Neuronal stem cell (in vitro differentiated cells): ENCODE measurements around the gene IPO13.

Experiments
- DNase-seq: peaks from one replicate; pipeline ENCODE4 v3.0.0-alpha.2; 2013; ENCODE audit warnings: low spot score
- H2AFZ ChIP-seq: one replicate; pipeline ENCODE4 v1.6.1; 2013; ENCODE audit warnings: mild to moderate bottlenecking, low read length, inconsistent platforms
- H2AK5ac ChIP-seq: 2 replicates; pipeline ENCODE4 v1.6.1; 2013; ENCODE audit warnings: low read depth, mild to moderate bottlenecking, inconsistent platforms, low read length, moderate library complexity, mixed read lengths
- H2BK120ac ChIP-seq: 2 replicates; pipeline ENCODE4 v1.6.1; 2013; ENCODE audit warnings: low read depth, mild to moderate bottlenecking, inconsistent platforms, low read length, moderate library complexity, mixed read lengths
- H2BK12ac ChIP-seq: one replicate; pipeline ENCODE4 v1.6.1; 2013; ENCODE audit warnings: low read length, inconsistent platforms
- H2BK15ac ChIP-seq: 2 replicates; pipeline ENCODE4 v1.6.1; 2013; ENCODE audit warnings: mild to moderate bottlenecking, low read length, inconsistent platforms, mixed read lengths
- H2BK5ac ChIP-seq: one replicate; pipeline ENCODE4 v1.6.1; 2013; ENCODE audit warnings: inconsistent platforms, mild to moderate bottlenecking, low read length, moderate library complexity
- H3K14ac ChIP-seq: one replicate; pipeline ENCODE4 v1.6.1; 2013; ENCODE audit warnings: low read length, inconsistent platforms
- H3K18ac ChIP-seq: 2 replicates; pipeline ENCODE4 v1.6.1; 2013; ENCODE audit warnings: low read length, inconsistent platforms
- H3K23ac ChIP-seq: 2 replicates; pipeline ENCODE4 v1.6.1; 2013; ENCODE audit warnings: low read depth, mild to moderate bottlenecking, mixed read lengths, low read length, inconsistent platforms; ENCODE audit not compliant: poor library complexity
- H3K27ac ChIP-seq: replicated peaks from 3 replicates; pipeline ENCODE4 v1.5.1; 2013; ENCODE audit warnings: low read length, inconsistent platforms
- H3K27me3 ChIP-seq, 3 experiments: 2 replicates each; pipeline ENCODE4 v1.6.1; 2013; ENCODE audit warnings: low read length in 3 of 3, mild to moderate bottlenecking in 2 of 3, inconsistent platforms in 1 of 3, low read depth in 1 of 3, mixed read lengths in 1 of 3, moderate library complexity in 1 of 3; ENCODE audit not compliant: control insufficient read depth in 3 of 3, insufficient read depth in 3 of 3
- H3K36me3 ChIP-seq, 2 donors: replicated peaks in 1 of 2; 2 replicates each; pipeline ENCODE4 v1.6.1; 2013; ENCODE audit warnings: low read length in 2 of 2; ENCODE audit not compliant: control insufficient read depth in 2 of 2, insufficient read depth in 2 of 2
- H3K4ac ChIP-seq: 2 replicates; pipeline ENCODE4 v1.6.1; 2013; ENCODE audit warnings: inconsistent platforms, mild to moderate bottlenecking, low read length, moderate library complexity
- H3K4me1 ChIP-seq, 2 donors: 1 replicate in 1 of 2; 2 replicates in 1 of 2; pipeline ENCODE4 v1.6.1; 2013; ENCODE audit warnings: low read length in 2 of 2, low read depth in 1 of 2; ENCODE audit not compliant: control insufficient read depth in 2 of 2, insufficient read depth in 1 of 2
- H3K4me2 ChIP-seq: one replicate; pipeline ENCODE4 v1.6.1; 2013; ENCODE audit warnings: mild to moderate bottlenecking, low read length, inconsistent platforms; ENCODE audit not compliant: insufficient read depth, poor library complexity, severe bottlenecking
- H3K4me3 ChIP-seq, 2 donors: 2 replicates each; pipeline ENCODE4 v1.5.1; 2013; ENCODE audit warnings: low read length in 2 of 2, mild to moderate bottlenecking in 2 of 2, inconsistent platforms in 1 of 2, moderate library complexity in 1 of 2
- H3K79me1 ChIP-seq: one replicate; pipeline ENCODE4 v1.6.1; 2013; ENCODE audit warnings: low read depth, mild to moderate bottlenecking, inconsistent platforms, low read length, moderate library complexity
- H3K9ac ChIP-seq: one replicate; pipeline ENCODE4 v1.6.1; 2013; ENCODE audit warnings: mild to moderate bottlenecking, low read depth, low read length, inconsistent platforms; ENCODE audit not compliant: poor library complexity
- H3K9me3 ChIP-seq, 2 donors: replicated peaks in 1 of 2; 2 replicates each; pipeline versions ENCODE3 to v1.6.1; 2013; ENCODE audit warnings: low read length in 2 of 2, mild to moderate bottlenecking in 2 of 2, inconsistent platforms in 1 of 2, low read depth in 1 of 2, mixed read lengths in 1 of 2, moderate library complexity in 1 of 2; ENCODE audit not compliant: control insufficient read depth in 2 of 2, insufficient read depth in 1 of 2
- H4K8ac ChIP-seq: one replicate; pipeline ENCODE4 v1.6.1; 2013; ENCODE audit warnings: low read depth, mild to moderate bottlenecking, inconsistent platforms, low read length, moderate library complexity
- H4K91ac ChIP-seq: one replicate; pipeline ENCODE4 v1.6.1; 2013; ENCODE audit warnings: low read length, low read depth, mild to moderate bottlenecking, inconsistent platforms; ENCODE audit not compliant: poor library complexity
- WGBS, 2 donors: extraction: QIAGEN DNeasy Blood & Tissue Kit; methylation state at CpG; one replicate each; pipeline ENCODE4 v1.1.7; 2013; ENCODE audit warnings: missing lambda C conversion rate in 2 of 2, mixed read lengths in 1 of 2; ENCODE audit not compliant: insufficient read length in 2 of 2, insufficient replicate concordance in 1 of 2; ENCODE audit errors: extremely low coverage in 2 of 2; 5-methylcytosine and 5-hydroxymethylcytosine counted together

IPO13 gene

GRCh38 chr1:43974443-43975248 lies 27.9 kb downstream of the IPO13 start, which contains the start of gene ATP6V0B:
Gene ATP6V0B (plus strand): TSS chr1:43974960. CDS start chr1:43975041, 81 bp downstream.
- H3K36me3 ChIP-seq = peaks cover 21 to 48% of the 10 kb centered on the region in 2 donors
- H3K4me2 ChIP-seq = peak within 1 kb of the TSS; percentile 82
- H3K9me3 ChIP-seq = no peaks in the 10 kb centered on the region
- peaks cover 20% of the 10 kb centered on the region for H3K79me1 ChIP-seq
- peak within 1 kb of the TSS; percentile 6 for H3K27ac ChIP-seq
- peak within 1 kb of the TSS; percentile 67 for H4K8ac ChIP-seq
- H3K18ac ChIP-seq = peak within 1 kb of the TSS; percentile 98
- H3K23ac ChIP-seq = peak within 1 kb of the TSS; percentile 98
- H2BK12ac ChIP-seq = peak within 1 kb of the TSS; percentile 69
- no peak within 1 kb of the TSS for H2AK5ac ChIP-seq
- H2BK15ac ChIP-seq = peak within 1 kb of the TSS; percentile 87
- no peak within 1 kb of the TSS for H4K91ac ChIP-seq
- no peaks in the 10 kb centered on the region for H3K27me3 ChIP-seq
- peak within 1 kb of the TSS; percentile 73 for H2BK120ac ChIP-seq
- peak within 1 kb of the TSS; percentile 97 for H3K9ac ChIP-seq
- H2BK5ac ChIP-seq = peak within 1 kb of the TSS; percentile 79
- H3K4me3 ChIP-seq = peak within 1 kb of the TSS; percentile 90 to 98
- H3K14ac ChIP-seq = peak within 1 kb of the TSS; percentile 91
- H3K4me1 ChIP-seq = peaks cover 14 to 25% of the 10 kb centered on the region in 2 donors
- no CpG with 5 or more reads among the region's 93 CpGs for WGBS, 2 donors
- DNase-seq = peak; percentile 89
- H3K4ac ChIP-seq = no peak within 1 kb of the TSS
- peak within 1 kb of the TSS; percentile 97 for H2AFZ ChIP-seq

- Histone ChIP-seq H2BK5ac (peak overlapping the region; percentile 79), H3K9ac (peak overlapping the region; percentile 97), H3K36me3 (peaks cover 24 to 49% of the 10 kb centered on the region in 2 donors), H3K4me1 (peaks cover 16 to 29% of the 10 kb centered on the region in 2 donors), H2BK120ac (peak overlapping the region; percentile 73), H3K27ac (no peak overlapping the region), H2BK12ac (peak overlapping the region; percentile 48), H4K91ac (no peak overlapping the region), H4K8ac (no peak overlapping the region), H3K4me2 (peak overlapping the region; percentile 82), H3K4ac (no peak overlapping the region), H2AFZ (peak overlapping the region; percentile 97), H3K27me3 (no peaks in the 10 kb centered on the region), H3K18ac (peak overlapping the region; percentile 35), H2AK5ac (no peak overlapping the region), H3K14ac (no peak overlapping the region), H3K4me3 (peak overlapping the region; percentile 90 to 98), H3K23ac (peak overlapping the region; percentile 98), H2BK15ac (no peak overlapping the region), H3K9me3 (no peaks in the 10 kb centered on the region), H3K79me1 (peaks cover 26% of the 10 kb centered on the region)
- DNase-seq = no peak
- WGBS, 2 donors = no CpG with 5 or more reads among the region's 34 CpGs
Observed at GRCh38 chr1:43975249-43975961, 28.7 kb downstream of the IPO13 start.

- H3K36me3 ChIP-seq = peaks cover 24 to 55% of the 10 kb centered on the region in 2 donors
- H2AFZ ChIP-seq = no peak overlapping the region
- H2BK120ac ChIP-seq = no peak overlapping the region
- H3K4me3 ChIP-seq = peak overlapping the region in 1 of 2 donors; percentile 90
- H4K8ac ChIP-seq = no peak overlapping the region
- peaks cover 19 to 27% of the 10 kb centered on the region in 2 donors for H3K4me1 ChIP-seq
- H3K18ac ChIP-seq = no peak overlapping the region
- H3K9ac ChIP-seq = no peak overlapping the region
- no peak overlapping the region for H3K27ac ChIP-seq
- no peak overlapping the region for H2AK5ac ChIP-seq
- H4K91ac ChIP-seq = no peak overlapping the region
- H3K4ac ChIP-seq = no peak overlapping the region
- no peaks in the 10 kb centered on the region for H3K27me3 ChIP-seq
- H3K4me2 ChIP-seq = no peak overlapping the region
- H2BK5ac ChIP-seq = no peak overlapping the region
- peaks cover 32% of the 10 kb centered on the region for H3K79me1 ChIP-seq
- no peak overlapping the region for H3K14ac ChIP-seq
- no peaks in the 10 kb centered on the region for H3K9me3 ChIP-seq
- no CpG with 5 or more reads among the region's 4 CpGs for WGBS, 2 donors
- H2BK15ac ChIP-seq = no peak overlapping the region
- H2BK12ac ChIP-seq = no peak overlapping the region
- DNase-seq = no peak
- H3K23ac ChIP-seq = no peak overlapping the region
Observed at GRCh38 chr1:43976045-43976444, 29.3 kb downstream of the IPO13 start.

GRCh38 chr1:43976890-43977289 lies 30.1 kb downstream of the IPO13 start:
- Histone ChIP-seq H3K27ac (no peak overlapping the region), H3K36me3 (peaks cover 29 to 59% of the 10 kb centered on the region in 2 donors), H3K4me1 (peaks cover 19 to 27% of the 10 kb centered on the region in 2 donors), H4K91ac (no peak overlapping the region), H3K18ac (no peak overlapping the region), H2BK120ac (no peak overlapping the region), H3K79me1 (peaks cover 39% of the 10 kb centered on the region), H2BK5ac (no peak overlapping the region), H3K23ac (no peak overlapping the region), H3K4ac (no peak overlapping the region), H2BK15ac (no peak overlapping the region), H3K9ac (no peak overlapping the region), H3K14ac (no peak overlapping the region), H3K27me3 (no peaks in the 10 kb centered on the region), H3K4me2 (no peak overlapping the region), H3K9me3 (no peaks in the 10 kb centered on the region), H2BK12ac (no peak overlapping the region), H3K4me3 (peak overlapping the region in 1 of 2 donors; percentile 90), H4K8ac (no peak overlapping the region), H2AK5ac (no peak overlapping the region), H2AFZ (no peak overlapping the region)
- WGBS, 2 donors = no CpG with 5 or more reads among the region's 8 CpGs
- no peak for DNase-seq
